Measurements from ENCODE around the gene PGLYRP4.

- TF ChIP-seq CTCF (IDR thresholded peaks at IDR 0.05): no peak
- no peak for TF ChIP-seq NR1H2 (CRISPR knock-in tag; IDR thresholded peaks at IDR 0.05)
- no peak for TF ChIP-seq FOXK1 (CRISPR knock-in tag; IDR thresholded peaks at IDR 0.05)
- no peak for TF ChIP-seq GABPB1 (CRISPR knock-in tag; IDR thresholded peaks at IDR 0.05)
- TF ChIP-seq ELF4 (CRISPR knock-in tag; IDR thresholded peaks at IDR 0.05; ENCODE audit: low read depth): no peak
- no peak for TF ChIP-seq ATF2 (CRISPR knock-in tag; IDR thresholded peaks at IDR 0.05; ENCODE audit: borderline replicate concordance, low read depth)
- TF ChIP-seq E2F5 (CRISPR knock-in tag; IDR thresholded peaks at IDR 0.05): no peak
- no peak for TF ChIP-seq HMGXB4 (CRISPR knock-in tag; IDR thresholded peaks at IDR 0.05)
- TF ChIP-seq ATF3 (CRISPR knock-in tag; conservative IDR thresholded peaks at IDR 0.05): no peak
- TF ChIP-seq AFF4 (CRISPR knock-in tag; IDR thresholded peaks at IDR 0.05; ENCODE audit: borderline replicate concordance): no peak
Observed at GRCh38 chr1:153302308-153302707, 46.3 kb downstream of the PGLYRP4 start.
